Smooth muscle cell (in vitro differentiated cells): ENCODE results near the gene H2BK1. TPM values are rescaled to one million over a fixed set of nuclear protein-coding genes. Genes with fewer than 3 reads are reported as not detected.

ENCODE experiments used
- DNase-seq: peaks from one replicate; lab custom pipeline; 2025; ENCODE audit not compliant: unreplicated experiment; lab: John Stamatoyannopoulos, UW
- H2AFZ ChIP-seq: fragments of 200-600 bp; sonication (generic); 2 replicates; pipeline ENCODE4 v1.6.0; 2016; ENCODE audit warnings: antibody characterized with exemption, low read depth, mild to moderate bottlenecking
- H3F3A ChIP-seq: fragments of 200-600 bp; sonication (generic); 2 replicates; pipeline ENCODE4 v1.6.0; 2017; ENCODE audit warnings: antibody characterized with exemption, low read depth
- H3K27ac ChIP-seq: fragments of 200-600 bp; sonication (generic); 2 replicates; pipeline ENCODE4 v1.5.1; 2016; ENCODE audit warnings: low read depth, mild to moderate bottlenecking
- H3K27me3 ChIP-seq: fragments of 200-600 bp; sonication (generic); 2 replicates; pipeline ENCODE4 v1.6.1; 2016; ENCODE audit warnings: low read depth, mild to moderate bottlenecking
- H3K36me3 ChIP-seq: fragments of 200-600 bp; sonication (generic); 2 replicates; pipeline ENCODE4 v1.5.1; 2016; ENCODE audit warnings: low read depth
- H3K4me1 ChIP-seq: fragments of 200-600 bp; sonication (generic); 2 replicates; pipeline ENCODE4 v1.5.1; 2016; ENCODE audit warnings: low read depth
- H3K4me2 ChIP-seq: fragments of 200-600 bp; sonication (generic); 2 replicates; pipeline ENCODE4 v1.6.0; 2016; ENCODE audit warnings: mild to moderate bottlenecking
- H3K4me3 ChIP-seq: fragments of 200-600 bp; sonication (generic); 2 replicates; pipeline ENCODE4 v1.5.1; 2016; ENCODE audit warnings: mild to moderate bottlenecking
- H3K79me2 ChIP-seq: fragments of 200-600 bp; sonication (generic); 2 replicates; pipeline ENCODE4 v1.6.0; 2016; ENCODE audit warnings: low read depth, mild to moderate bottlenecking
- H3K9ac ChIP-seq: fragments of 200-600 bp; sonication (generic); 2 replicates; pipeline ENCODE4 v1.6.0; 2016; ENCODE audit warnings: low read depth
- H3K9me3 ChIP-seq: fragments of 200-600 bp; sonication (generic); replicated peaks from 2 replicates; pipeline ENCODE4 v1.5.1; 2016; ENCODE audit warnings: low read depth
- H4K20me1 ChIP-seq: fragments of 200-600 bp; sonication (generic); 2 replicates; pipeline ENCODE4 v1.6.0; 2016; ENCODE audit warnings: low read depth
- WGBS: methylation state at CpG from one replicate; pipeline ENCODE4 v1.1.7; 2016; ENCODE audit warnings: low lambda C conversion rate; 5-methylcytosine and 5-hydroxymethylcytosine counted together
- polyA plus RNA-seq: library from polyadenylated mRNA; unstranded; fragments of >200 nt; fragmentation: Nextera tagmentation; extraction: Ambion mirVana; gene quantifications from 2 replicates; pipeline ENCODE4 v1.2.1, GENCODE V29; 2016
- total RNA-seq: library from RNA; depleted of rRNA; stranded (reverse); fragments of >200 nt; gene quantifications from 2 replicates; pipeline ENCODE4 v1.2.3, GENCODE V29; 2014
- TF ChIP-seq, protein P1 (sequence below): fragments of 200-600 bp; sonication (generic); IDR thresholded peaks from 2 replicates; pipeline ENCODE4 v1.5.1; 2017; ENCODE audit warnings: borderline replicate concordance, mild to moderate bottlenecking, antibody characterized with exemption; ENCODE audit not compliant: insufficient read depth, poor library complexity, severe bottlenecking

Gene H2BK1
- total and polyA plus RNA-seq, 2 experiments from 2014 or later = not detected

DNA sequence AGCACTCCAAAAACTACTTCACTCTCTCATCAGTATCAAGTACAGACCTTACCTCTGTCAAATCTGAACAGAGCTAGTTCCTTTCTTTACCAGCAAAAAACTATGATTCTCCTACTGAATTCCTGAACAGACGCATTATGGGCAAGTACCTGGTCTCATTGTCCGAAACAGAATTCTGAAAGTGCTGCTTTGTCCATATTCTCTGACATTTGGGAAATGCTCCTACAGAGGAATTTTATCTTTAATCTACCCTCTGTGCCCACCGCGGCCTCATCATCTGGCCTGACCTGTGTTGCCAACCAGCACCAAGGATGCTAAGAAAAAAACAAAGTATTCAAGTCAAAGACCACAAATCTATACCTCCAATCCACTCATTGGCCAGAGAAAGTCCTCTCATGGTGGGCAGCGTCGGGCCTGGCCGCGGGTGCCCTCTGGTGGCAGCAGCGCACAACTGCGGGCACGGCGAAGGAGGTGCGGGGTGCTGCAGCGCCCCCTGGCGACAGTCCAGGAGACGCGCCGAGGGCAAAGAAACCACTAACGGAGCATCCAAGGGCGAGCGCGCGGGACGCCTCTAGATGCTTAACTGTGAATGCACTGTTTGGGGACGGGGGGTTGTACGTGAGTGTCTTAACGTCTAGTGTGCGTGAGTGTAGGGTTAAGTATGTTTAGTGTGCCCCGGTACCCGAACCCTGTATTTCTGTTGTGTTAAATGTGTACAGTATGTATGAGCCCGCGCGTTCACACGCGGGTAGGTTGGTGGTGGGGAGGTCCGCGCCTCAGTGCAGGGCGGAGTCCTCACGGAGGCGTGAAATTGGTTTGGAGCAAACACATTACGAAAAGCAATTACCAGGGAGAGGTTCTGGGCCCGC lies 37.8 kb downstream of the H2BK1 start:
- Histone ChIP-seq H3K4me1 (no peaks in the 10 kb centered on the region), H3K9ac (no peak overlapping the region), H3K4me3 (no peak overlapping the region), H3K36me3 (no peaks in the 10 kb centered on the region), H3K9me3 (no peaks in the 10 kb centered on the region), H4K20me1 (no peaks in the 10 kb centered on the region), H3K79me2 (no peaks in the 10 kb centered on the region), H3K27ac (no peak overlapping the region), H3F3A (no peaks in the 10 kb centered on the region), H3K27me3 (peaks cover 60% of the 10 kb centered on the region), H2AFZ (no peak overlapping the region), H3K4me2 (no peak overlapping the region)
- WGBS = 31% methylated on average over 42 of the region's 42 CpGs
- peak; percentile 53 for DNase-seq
- TF ChIP-seq, protein P1, sequence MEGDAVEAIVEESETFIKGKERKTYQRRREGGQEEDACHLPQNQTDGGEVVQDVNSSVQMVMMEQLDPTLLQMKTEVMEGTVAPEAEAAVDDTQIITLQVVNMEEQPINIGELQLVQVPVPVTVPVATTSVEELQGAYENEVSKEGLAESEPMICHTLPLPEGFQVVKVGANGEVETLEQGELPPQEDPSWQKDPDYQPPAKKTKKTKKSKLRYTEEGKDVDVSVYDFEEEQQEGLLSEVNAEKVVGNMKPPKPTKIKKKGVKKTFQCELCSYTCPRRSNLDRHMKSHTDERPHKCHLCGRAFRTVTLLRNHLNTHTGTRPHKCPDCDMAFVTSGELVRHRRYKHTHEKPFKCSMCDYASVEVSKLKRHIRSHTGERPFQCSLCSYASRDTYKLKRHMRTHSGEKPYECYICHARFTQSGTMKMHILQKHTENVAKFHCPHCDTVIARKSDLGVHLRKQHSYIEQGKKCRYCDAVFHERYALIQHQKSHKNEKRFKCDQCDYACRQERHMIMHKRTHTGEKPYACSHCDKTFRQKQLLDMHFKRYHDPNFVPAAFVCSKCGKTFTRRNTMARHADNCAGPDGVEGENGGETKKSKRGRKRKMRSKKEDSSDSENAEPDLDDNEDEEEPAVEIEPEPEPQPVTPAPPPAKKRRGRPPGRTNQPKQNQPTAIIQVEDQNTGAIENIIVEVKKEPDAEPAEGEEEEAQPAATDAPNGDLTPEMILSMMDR = peak; percentile 100

DNA sequence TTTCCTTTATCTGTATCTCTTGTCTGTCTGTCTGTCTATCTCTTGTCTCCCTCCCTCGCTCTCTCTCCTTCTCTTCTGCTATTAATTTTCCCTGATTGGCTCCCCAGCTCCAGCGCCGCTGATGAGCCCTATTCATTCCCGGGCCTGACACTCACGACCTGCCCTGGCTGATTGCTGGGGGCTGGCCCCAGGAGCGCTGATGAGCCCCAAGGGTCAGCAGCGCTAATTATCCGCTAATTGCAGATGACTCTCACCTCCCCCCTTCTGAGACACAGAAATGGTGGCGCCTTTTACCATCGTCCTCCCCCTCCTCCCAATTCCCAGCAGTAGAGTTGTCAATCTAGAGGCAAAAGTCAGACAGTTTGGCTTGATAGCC lies 41.5 kb downstream of the H2BK1 start:
- H3K4me1 ChIP-seq = peaks cover 6% of the 10 kb centered on the region
- no peak overlapping the region for H3K4me2 ChIP-seq
- no peaks in the 10 kb centered on the region for H3F3A ChIP-seq
- no peak overlapping the region for H2AFZ ChIP-seq
- no peaks in the 10 kb centered on the region for H3K36me3 ChIP-seq
- TF ChIP-seq, protein P1 = no peak
- no peaks in the 10 kb centered on the region for H4K20me1 ChIP-seq
- H3K9ac ChIP-seq = no peak overlapping the region
- H3K79me2 ChIP-seq = no peaks in the 10 kb centered on the region
- no peak for DNase-seq
- WGBS = 35% methylated on average over 10 of the region's 10 CpGs
- H3K27ac ChIP-seq = no peak overlapping the region
- no peaks in the 10 kb centered on the region for H3K9me3 ChIP-seq
- no peak overlapping the region for H3K4me3 ChIP-seq
- peaks cover 78% of the 10 kb centered on the region for H3K27me3 ChIP-seq

DNA sequence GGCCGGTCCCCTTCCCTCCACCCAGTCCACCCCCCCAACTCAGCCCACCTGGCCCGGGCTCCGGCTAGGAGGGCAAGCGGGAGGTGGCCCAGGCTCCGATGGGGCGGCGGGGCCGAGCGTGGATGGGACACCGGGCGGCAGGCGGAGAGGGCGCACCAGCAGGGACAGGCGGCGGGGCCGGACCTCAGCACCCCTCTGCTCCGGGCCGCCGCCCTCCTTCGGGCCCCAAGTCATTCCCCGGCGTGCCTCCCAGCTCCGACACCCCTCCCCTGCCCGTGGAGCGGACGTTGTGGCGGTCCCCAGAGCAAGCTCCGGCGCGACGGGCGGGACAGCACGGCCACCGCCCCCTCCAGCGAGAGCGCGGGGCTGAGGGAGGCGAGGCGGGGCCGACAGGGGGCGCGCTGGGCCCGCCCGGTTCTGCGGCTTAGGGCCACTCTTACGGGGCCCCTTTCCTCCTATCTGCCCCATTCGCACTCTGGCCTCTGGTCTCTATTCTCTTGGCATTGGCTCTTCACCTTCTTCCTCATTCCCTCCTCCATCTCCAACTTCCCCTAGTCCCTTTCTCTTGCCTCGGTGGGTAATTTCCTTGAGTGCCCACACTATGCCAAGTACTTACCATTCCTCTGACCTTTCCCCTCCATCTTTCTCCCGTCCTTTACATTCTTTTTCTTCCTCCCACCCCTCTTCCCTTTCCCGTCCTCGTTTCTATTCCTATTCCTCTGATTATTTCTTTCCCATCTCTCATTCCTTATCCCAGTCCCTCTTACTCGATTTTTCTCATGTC lies 42.1 kb downstream of the H2BK1 start:
- H3K4me1 ChIP-seq = peaks cover 6% of the 10 kb centered on the region
- H3K27me3 ChIP-seq = peaks cover 83% of the 10 kb centered on the region
- H3K27ac ChIP-seq = no peak overlapping the region
- no peaks in the 10 kb centered on the region for H3K79me2 ChIP-seq
- no peaks in the 10 kb centered on the region for H4K20me1 ChIP-seq
- DNase-seq = no peak
- H3K9me3 ChIP-seq = no peaks in the 10 kb centered on the region
- WGBS = 8% methylated on average over 23 of the region's 52 CpGs
- peak overlapping the region; percentile 88 for H3K4me2 ChIP-seq
- TF ChIP-seq, protein P1 = peak; percentile 61
- no peak overlapping the region for H3K9ac ChIP-seq
- no peaks in the 10 kb centered on the region for H3K36me3 ChIP-seq
- no peaks in the 10 kb centered on the region for H3F3A ChIP-seq
- peak overlapping the region; percentile 46 for H3K4me3 ChIP-seq
- H2AFZ ChIP-seq = no peak overlapping the region
